Omental fat pad (tissue), 4 donors: ENCODE results near the gene TXN2. TPM values are rescaled to one million over a fixed set of nuclear protein-coding genes. Genes with fewer than 3 reads are reported as not detected.

Experiments used
- ATAC-seq: fragments of 150-250 bp; one replicate; pipeline ENCODE4 v1.9.1; 2016; ENCODE audit warnings: mild to moderate bottlenecking, moderate library complexity; ENCODE audit not compliant: low FRiP score
- DNase-seq: peaks from one replicate; pipeline ENCODE4 v3.0.0-alpha.2; 2019; ENCODE audit warnings: low spot score
- total RNA-seq, 4 donors: library from RNA; depleted of rRNA; stranded (reverse); fragments of >200 nt; gene quantifications; one replicate each; pipeline ENCODE4 v1.1.0, GENCODE V29; 2016
- TF ChIP-seq, protein P1 (sequence below), 3 donors: fragments of 450-650 bp; IDR thresholded peaks; one replicate each; pipeline ENCODE4 v1.5.1; 2016 to 2017; ENCODE audit warnings: antibody characterized with exemption in 3 of 3, mild to moderate bottlenecking in 3 of 3, moderate library complexity in 2 of 3

TXN2 gene
- total RNA-seq, 4 donors from 2014 or later = 53.2 to 82.0 (median 66.2) TPM

DNA sequence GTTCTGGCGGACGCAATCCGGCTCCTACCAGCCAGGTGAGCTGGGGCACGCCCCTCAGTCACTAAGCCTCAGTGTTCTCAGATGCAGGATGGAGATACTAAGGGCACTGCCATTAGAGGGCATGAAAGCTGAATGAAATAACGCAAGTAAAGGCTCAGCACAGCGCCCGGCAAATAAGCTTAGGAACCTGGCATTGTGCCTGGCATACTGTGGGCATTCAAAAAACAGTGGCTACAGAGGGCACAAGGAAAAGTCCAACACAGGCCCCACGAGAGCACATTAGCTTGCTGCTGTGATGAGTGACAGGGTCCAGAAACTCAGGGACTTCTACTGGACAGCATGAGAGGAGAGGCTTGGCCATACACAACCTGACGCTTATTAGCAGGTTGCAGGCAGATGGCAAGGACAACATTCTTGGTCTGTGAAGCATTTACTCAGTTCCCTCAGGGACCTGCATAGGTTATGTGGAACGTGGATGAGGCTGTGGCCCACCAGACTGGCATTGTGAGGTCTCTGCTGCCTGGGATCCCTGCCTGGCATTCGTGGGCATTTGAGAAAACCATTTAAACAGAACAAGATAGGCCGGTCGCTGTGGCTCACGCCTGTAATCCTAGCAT lies 12.2 kb downstream of the TXN2 start:
- TF ChIP-seq, protein P1, sequence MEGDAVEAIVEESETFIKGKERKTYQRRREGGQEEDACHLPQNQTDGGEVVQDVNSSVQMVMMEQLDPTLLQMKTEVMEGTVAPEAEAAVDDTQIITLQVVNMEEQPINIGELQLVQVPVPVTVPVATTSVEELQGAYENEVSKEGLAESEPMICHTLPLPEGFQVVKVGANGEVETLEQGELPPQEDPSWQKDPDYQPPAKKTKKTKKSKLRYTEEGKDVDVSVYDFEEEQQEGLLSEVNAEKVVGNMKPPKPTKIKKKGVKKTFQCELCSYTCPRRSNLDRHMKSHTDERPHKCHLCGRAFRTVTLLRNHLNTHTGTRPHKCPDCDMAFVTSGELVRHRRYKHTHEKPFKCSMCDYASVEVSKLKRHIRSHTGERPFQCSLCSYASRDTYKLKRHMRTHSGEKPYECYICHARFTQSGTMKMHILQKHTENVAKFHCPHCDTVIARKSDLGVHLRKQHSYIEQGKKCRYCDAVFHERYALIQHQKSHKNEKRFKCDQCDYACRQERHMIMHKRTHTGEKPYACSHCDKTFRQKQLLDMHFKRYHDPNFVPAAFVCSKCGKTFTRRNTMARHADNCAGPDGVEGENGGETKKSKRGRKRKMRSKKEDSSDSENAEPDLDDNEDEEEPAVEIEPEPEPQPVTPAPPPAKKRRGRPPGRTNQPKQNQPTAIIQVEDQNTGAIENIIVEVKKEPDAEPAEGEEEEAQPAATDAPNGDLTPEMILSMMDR (IDR thresholded peaks at IDR 0.05) = no peak
- DNase-seq (no peak), ATAC-seq (no peak)

DNA sequence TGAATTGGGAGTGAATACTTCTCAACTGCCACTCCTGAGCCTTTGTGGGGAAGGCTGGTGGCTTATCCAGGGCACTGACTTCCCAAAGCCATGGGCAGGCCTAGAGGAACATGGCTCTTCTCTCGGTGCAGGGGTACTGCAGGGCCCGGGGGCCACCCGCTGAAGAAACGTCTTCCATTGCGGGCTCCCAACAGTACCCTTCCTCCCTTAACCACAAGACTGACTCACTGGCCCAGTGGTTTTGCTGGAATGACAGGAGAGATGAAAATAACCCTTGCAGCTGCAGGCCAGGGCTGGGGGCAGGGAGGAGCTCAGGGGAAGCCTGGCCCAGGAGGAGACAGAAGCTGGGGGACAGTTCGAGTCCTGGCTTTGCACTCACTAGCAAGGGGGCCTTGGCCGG lies 13.5 kb downstream of the TXN2 start:
- ATAC-seq (no peak), DNase-seq (no peak)
- TF ChIP-seq, protein P1 (IDR thresholded peaks at IDR 0.05) = no peak

- ATAC-seq (no peak), DNase-seq (no peak)
Observed at GRCh38 chr22:36467042-36467810, 14.2 kb downstream of the TXN2 start.

DNA sequence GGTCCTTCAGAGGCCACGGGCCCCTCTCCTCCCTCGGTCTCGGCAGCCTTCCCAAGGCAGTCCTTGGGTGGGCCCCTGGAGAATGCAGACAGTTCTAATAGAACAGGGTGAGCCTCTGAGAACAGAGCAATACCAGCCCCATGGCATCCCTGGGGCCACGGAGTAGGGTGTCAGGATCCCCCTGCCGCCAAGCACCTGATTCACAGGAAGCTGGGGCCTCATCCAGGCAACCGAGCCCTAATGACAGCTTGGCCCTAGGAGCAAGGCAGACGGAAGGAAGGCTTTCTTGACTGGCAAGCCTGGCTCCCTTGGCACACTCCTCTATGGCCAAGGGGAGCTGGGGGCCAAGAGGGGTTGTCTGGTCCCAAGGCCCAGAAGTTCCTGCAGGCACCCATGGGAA lies 15.2 kb downstream of the TXN2 start:
- TF ChIP-seq, protein P1 (IDR thresholded peaks at IDR 0.05) = no peak
- no peak for ATAC-seq
- DNase-seq = no peak

More at GRCh38 chr22:36467042-36467810, 14.2 kb downstream of the TXN2 start:
- TF ChIP-seq, protein P1 (IDR thresholded peaks at IDR 0.05) = no peak

DNA sequence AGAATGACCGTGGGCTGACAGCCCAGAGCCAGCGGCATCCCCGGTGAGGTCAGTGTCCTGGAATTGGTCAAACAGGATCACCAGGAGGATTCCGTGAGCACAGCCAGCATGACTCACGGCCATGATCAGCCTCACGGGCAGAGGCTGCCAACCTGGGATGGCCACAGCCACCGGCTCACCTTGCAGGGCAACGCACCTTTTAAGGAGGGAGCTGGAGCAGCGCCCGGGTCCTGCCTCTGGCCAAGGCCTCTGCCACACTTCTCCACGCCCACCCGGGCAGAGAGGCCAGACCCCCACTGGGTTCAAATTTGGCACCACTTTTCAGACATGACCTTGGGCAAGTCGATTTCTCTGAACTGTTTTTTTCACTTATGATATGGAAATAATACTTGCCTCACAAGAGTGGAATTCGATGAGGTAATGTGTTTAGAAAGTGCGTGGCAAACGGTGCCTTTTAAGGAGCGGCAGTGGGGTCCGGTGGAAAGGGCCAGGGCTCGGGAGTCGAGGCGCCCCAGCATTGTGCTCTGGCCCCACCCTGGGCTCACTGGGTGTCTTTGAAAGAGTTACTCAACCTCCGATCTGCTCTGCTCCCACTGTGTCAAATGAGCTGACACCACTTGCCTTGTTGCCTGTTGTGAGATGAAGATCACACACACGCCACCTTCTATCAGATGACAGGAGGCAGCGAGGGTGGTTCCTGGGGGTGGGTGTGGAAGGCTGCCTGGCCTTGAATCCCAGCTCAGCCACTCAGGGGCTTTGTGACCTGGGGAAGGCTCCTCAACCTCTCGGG lies 16.0 kb downstream of the TXN2 start:
- DNase-seq = no peak
- ATAC-seq = peak; percentile 77
- TF ChIP-seq, protein P1 (IDR thresholded peaks at IDR 0.05) = no peak

DNA sequence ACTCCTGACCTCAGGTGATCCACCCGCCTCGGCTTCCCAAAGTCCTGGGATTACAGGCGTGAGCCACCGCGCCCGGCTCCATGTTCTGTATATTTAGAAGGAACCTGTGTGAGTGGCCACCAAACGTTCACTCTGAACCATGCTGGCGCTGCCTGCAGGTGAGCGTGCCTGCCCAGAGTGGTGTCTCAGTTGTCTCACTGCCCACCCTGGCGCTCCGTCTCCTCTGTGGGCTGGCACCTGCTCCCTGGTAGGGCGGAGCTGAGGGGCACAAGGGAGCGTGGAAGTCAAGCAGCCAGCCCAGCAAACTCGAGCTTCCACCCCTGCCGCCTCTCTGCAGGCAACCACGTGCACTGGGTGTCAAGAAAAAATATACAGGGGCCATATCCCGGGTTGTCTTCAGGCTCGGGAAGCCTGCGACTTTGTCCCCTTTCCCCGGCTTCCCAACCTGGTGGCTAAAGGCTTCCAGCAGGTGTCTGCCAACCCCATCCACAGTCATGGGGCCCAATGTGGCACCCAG lies 16.7 kb downstream of the TXN2 start:
- TF ChIP-seq, protein P1 (IDR thresholded peaks at IDR 0.05) = no peak
- no peak for DNase-seq
- ATAC-seq = no peak
